ENCODE measurements around the gene GJA3. TPM values are rescaled to one million over a fixed set of nuclear protein-coding genes. Genes with fewer than 3 reads are reported as not detected.

The GJA3 gene
- total and polyA plus RNA-seq, 12 donors, result 4.0 to 30.1 (median 18.3) TPM

- no peaks in the 10 kb centered on the region for H3K9me3 ChIP-seq
- 27 to 35% methylated on average over 9 of the region's 9 CpGs for WGBS, 2 donors
- TF ChIP-seq, protein P1, sequence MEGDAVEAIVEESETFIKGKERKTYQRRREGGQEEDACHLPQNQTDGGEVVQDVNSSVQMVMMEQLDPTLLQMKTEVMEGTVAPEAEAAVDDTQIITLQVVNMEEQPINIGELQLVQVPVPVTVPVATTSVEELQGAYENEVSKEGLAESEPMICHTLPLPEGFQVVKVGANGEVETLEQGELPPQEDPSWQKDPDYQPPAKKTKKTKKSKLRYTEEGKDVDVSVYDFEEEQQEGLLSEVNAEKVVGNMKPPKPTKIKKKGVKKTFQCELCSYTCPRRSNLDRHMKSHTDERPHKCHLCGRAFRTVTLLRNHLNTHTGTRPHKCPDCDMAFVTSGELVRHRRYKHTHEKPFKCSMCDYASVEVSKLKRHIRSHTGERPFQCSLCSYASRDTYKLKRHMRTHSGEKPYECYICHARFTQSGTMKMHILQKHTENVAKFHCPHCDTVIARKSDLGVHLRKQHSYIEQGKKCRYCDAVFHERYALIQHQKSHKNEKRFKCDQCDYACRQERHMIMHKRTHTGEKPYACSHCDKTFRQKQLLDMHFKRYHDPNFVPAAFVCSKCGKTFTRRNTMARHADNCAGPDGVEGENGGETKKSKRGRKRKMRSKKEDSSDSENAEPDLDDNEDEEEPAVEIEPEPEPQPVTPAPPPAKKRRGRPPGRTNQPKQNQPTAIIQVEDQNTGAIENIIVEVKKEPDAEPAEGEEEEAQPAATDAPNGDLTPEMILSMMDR (IDR thresholded peaks at IDR 0.05), result no peak
- intact Hi-C loops (cut with DNase I), result no loop called here
- ATAC-seq (peak in 6 of 8 donors; percentile 26 to 60 (median 52)), DNase-seq (no peak)
- H3K4me3 ChIP-seq, result no peak overlapping the region
- H3K36me3 ChIP-seq, result no peaks in the 10 kb centered on the region
- H3K27me3 ChIP-seq, result peaks cover 0 to 35% (median 18%) of the 10 kb centered on the region in 7 donors
- H3K27ac ChIP-seq, result peak overlapping the region in 8 of 10 donors; percentile 1 to 69 (median 28)
- H3K4me1 ChIP-seq, result peaks cover 0 to 39% (median 13%) of the 10 kb centered on the region in 9 donors
These were observed 11.1 kb downstream of the GJA3 start for GRCh38 chr13:20149762-20150161.

DNA sequence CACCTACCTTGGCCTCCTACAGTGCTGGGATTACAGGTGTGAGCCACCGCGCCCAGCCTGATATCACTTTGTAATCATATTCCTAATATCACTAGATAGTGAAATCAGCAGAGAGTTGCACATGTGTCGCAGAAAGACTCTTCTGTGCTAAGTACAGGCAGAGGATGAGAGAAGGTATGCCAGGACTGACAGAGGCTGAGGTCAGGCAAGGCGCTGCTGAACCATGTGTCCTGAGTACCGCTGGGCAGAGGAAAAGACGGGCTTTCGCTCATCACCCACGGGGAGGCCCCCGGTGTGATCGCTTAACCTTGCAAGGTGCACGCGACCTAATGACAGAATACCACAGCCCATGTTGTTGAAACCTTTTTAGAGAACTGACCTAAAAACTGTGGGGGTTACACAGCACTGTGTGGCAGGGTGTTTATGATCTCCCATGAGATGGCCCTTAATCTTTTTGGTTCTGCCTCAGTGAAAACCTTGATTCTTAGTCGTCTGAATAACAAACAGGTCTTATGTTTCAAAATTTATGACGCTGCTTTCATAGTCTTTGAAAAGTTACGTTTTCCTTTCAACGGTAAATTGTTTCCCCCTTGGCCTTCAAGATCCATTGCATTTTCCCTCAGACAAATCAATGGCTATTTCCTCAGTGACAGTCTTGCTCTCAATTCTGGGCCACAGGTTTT lies 12.2 kb downstream of the GJA3 start:
- Histone ChIP-seq H3K4me3 (no peak overlapping the region), H3K4me1 (peaks cover 0 to 39% (median 13%) of the 10 kb centered on the region in 9 donors), H3K27me3 (peaks cover 0 to 40% (median 20%) of the 10 kb centered on the region in 7 donors), H3K36me3 (no peaks in the 10 kb centered on the region), H3K9me3 (no peaks in the 10 kb centered on the region), H3K27ac (no peak overlapping the region)
- DNase-seq (no peak), ATAC-seq (no peak)
- TF ChIP-seq, protein P1 (IDR thresholded peaks at IDR 0.05), result no peak
- 76 to 79% methylated on average over 16 of the region's 16 CpGs for WGBS, 2 donors
- intact Hi-C loops (cut with DNase I), result no loop called here

- ATAC-seq (no peak), DNase-seq (no peak)
- 88 to 94% methylated on average over 1 of the region's 1 CpG for WGBS, 2 donors
- no peak overlapping the region for H3K27ac ChIP-seq
- intact Hi-C loops (cut with DNase I), result no loop called here
- no peaks in the 10 kb centered on the region for H3K9me3 ChIP-seq
- no peak overlapping the region for H3K4me3 ChIP-seq
- TF ChIP-seq, protein P1 (IDR thresholded peaks at IDR 0.05), result no peak
- peaks cover 0 to 56% (median 35%) of the 10 kb centered on the region in 7 donors for H3K27me3 ChIP-seq
- H3K4me1 ChIP-seq, result peaks cover 4 to 53% (median 22%) of the 10 kb centered on the region in 9 donors
- no peaks in the 10 kb centered on the region for H3K36me3 ChIP-seq
These were observed 14.5 kb downstream of the GJA3 start for GRCh38 chr13:20146381-20146780.

- no peak overlapping the region for H3K4me3 ChIP-seq
- H3K27ac ChIP-seq, result no peak overlapping the region
- DNase-seq (no peak), ATAC-seq (no peak)
- peaks cover 0 to 59% (median 32%) of the 10 kb centered on the region in 7 donors for H3K27me3 ChIP-seq
- no peaks in the 10 kb centered on the region for H3K9me3 ChIP-seq
- 72 to 74% methylated on average over 7 of the region's 7 CpGs for WGBS, 2 donors
- TF ChIP-seq, protein P1 (IDR thresholded peaks at IDR 0.05), result no peak
- intact Hi-C loops (cut with DNase I), result no loop called here
- no peaks in the 10 kb centered on the region for H3K36me3 ChIP-seq
- peaks cover 4 to 50% (median 22%) of the 10 kb centered on the region in 9 donors for H3K4me1 ChIP-seq
These were observed 15.3 kb downstream of the GJA3 start for GRCh38 chr13:20145521-20145920.
